Measurements from ENCODE around the gene RADIL.

RADIL gene

GRCh38 chr7:4889682-4890081, 6.2 kb upstream of the RADIL start:
- DNase-seq (ENCODE audit: low read depth in 1 of 2, low spot score in 1 of 2), result no peak
- Histone ChIP-seq H3K27ac (replicated peaks) (no peak overlapping the region), H3K27me3 (ENCODE audit: insufficient read depth, poor library complexity, severe bottlenecking) (peaks cover 2% of the 10 kb centered on the region), H3K4me3 (replicated peaks; ENCODE audit: insufficient read depth, low read length) (no peak overlapping the region)
- TF ChIP-seq SPI1 (IDR thresholded peaks at IDR 0.05; ENCODE audit: borderline replicate concordance, low read depth), result no peak
- TF ChIP-seq REST (IDR thresholded peaks at IDR 0.05; ENCODE audit: insufficient replicate concordance, low read depth), result no peak
- TF ChIP-seq CTCF (IDR thresholded peaks at IDR 0.05; ENCODE audit: insufficient read depth, low read length), result no peak
- no peak for TF ChIP-seq GABPA (IDR thresholded peaks at IDR 0.05; ENCODE audit: low read depth)
- TF ChIP-seq POLR2AphosphoS5 (IDR thresholded peaks at IDR 0.05; ENCODE audit: low read depth), result no peak

- Histone ChIP-seq H3K4me3 (replicated peaks; ENCODE audit: insufficient read depth, low read length) (no peak overlapping the region), H3K27me3 (ENCODE audit: insufficient read depth, poor library complexity, severe bottlenecking) (peaks cover 4% of the 10 kb centered on the region), H3K27ac (replicated peaks) (no peak overlapping the region)
- DNase-seq (ENCODE audit: low read depth in 1 of 2, low spot score in 1 of 2), result no peak
- TF ChIP-seq GABPA (IDR thresholded peaks at IDR 0.05; ENCODE audit: low read depth) (no peak), SPI1 (IDR thresholded peaks at IDR 0.05; ENCODE audit: borderline replicate concordance, low read depth) (no peak), CTCF (IDR thresholded peaks at IDR 0.05; ENCODE audit: insufficient read depth, low read length) (no peak), REST (IDR thresholded peaks at IDR 0.05; ENCODE audit: insufficient replicate concordance, low read depth) (no peak), POLR2AphosphoS5 (IDR thresholded peaks at IDR 0.05; ENCODE audit: low read depth) (no peak)
Observed at GRCh38 chr7:4888161-4888560, 4.6 kb upstream of the RADIL start.

GRCh38 chr7:4886671-4887070, 3.2 kb upstream of the RADIL start:
- Histone ChIP-seq H3K4me3 (replicated peaks; ENCODE audit: insufficient read depth, low read length) (no peak overlapping the region), H3K27ac (replicated peaks) (no peak overlapping the region), H3K27me3 (ENCODE audit: insufficient read depth, poor library complexity, severe bottlenecking) (peaks cover 12% of the 10 kb centered on the region)
- no peak for DNase-seq (ENCODE audit: low read depth in 1 of 2, low spot score in 1 of 2)
- TF ChIP-seq CTCF (IDR thresholded peaks at IDR 0.05; ENCODE audit: insufficient read depth, low read length) (no peak), SPI1 (IDR thresholded peaks at IDR 0.05; ENCODE audit: borderline replicate concordance, low read depth) (no peak), POLR2AphosphoS5 (IDR thresholded peaks at IDR 0.05; ENCODE audit: low read depth) (no peak), REST (IDR thresholded peaks at IDR 0.05; ENCODE audit: insufficient replicate concordance, low read depth) (no peak), GABPA (IDR thresholded peaks at IDR 0.05; ENCODE audit: low read depth) (no peak)
